K562 (cell line): Measurements from ENCODE around the gene CYP11A1. TPM values are rescaled to one million over a fixed set of nuclear protein-coding genes. Genes with fewer than 3 reads are reported as not detected.

Experiments used
- EZH2 ChIP-seq: IDR thresholded peaks from 2 replicates; pipeline ENCODE4 v1.6.1; 2012; ENCODE audit warnings: low read depth, mild to moderate bottlenecking, inconsistent platforms, low read length, borderline replicate concordance
- FOXP1 ChIP-seq: sonication (generic); formaldehyde crosslinking; IDR thresholded peaks from 2 replicates; pipeline ENCODE4 v1.8.0; 2022; ENCODE audit warnings: mild to moderate bottlenecking, missing genetic modification reagents
- MEIS2 ChIP-seq: fragments of 450-650 bp; IDR thresholded peaks from 2 replicates; pipeline ENCODE4 v1.6.1; 2014; ENCODE audit warnings: mild to moderate bottlenecking; ENCODE audit not compliant: partially characterized antibody
- MYBL2 ChIP-seq, 2 experiments: fragments of 450-650 bp in 1 of 2; sonication (generic) in 1 of 2; formaldehyde crosslinking in 1 of 2; IDR thresholded peaks; 2 replicates each; pipeline versions ENCODE4 v1.6.1 to v1.8.1; 2017 to 2022; ENCODE audit warnings: borderline replicate concordance in 1 of 2, inconsistent platforms in 1 of 2, low read depth in 1 of 2, mild to moderate bottlenecking in 1 of 2, missing genetic modification reagents in 1 of 2, moderate library complexity in 1 of 2
- NFYB ChIP-seq: IDR thresholded peaks from 2 replicates; pipeline ENCODE4 v1.6.1; 2011; ENCODE audit warnings: mild to moderate bottlenecking, moderate library complexity; ENCODE audit not compliant: insufficient read length; ENCODE audit errors: extremely low read depth
- NRF1 ChIP-seq, 2 experiments: fragments of 450-650 bp; IDR thresholded peaks in 1 of 2; conservative IDR thresholded peaks in 1 of 2; 2 replicates each; pipeline ENCODE4 v1.6.1; 2014; ENCODE audit warnings: mild to moderate bottlenecking in 2 of 2
- ZBTB7A ChIP-seq: IDR thresholded peaks from 2 replicates; pipeline ENCODE4 v1.6.1; 2011; ENCODE audit warnings: low read depth, mild to moderate bottlenecking, low read length, moderate library complexity, borderline replicate concordance; ENCODE audit not compliant: control insufficient read depth
- ZNF24 ChIP-seq: fragments of 450-650 bp; IDR thresholded peaks from 2 replicates; pipeline ENCODE4 v1.6.1; 2016
- polyA plus RNA-seq, 8 experiments: library from polyadenylated mRNA; depleted of rRNA in 4 of 8; stranded (reverse) in 5 of 8; unstranded in 3 of 8; fragments of >200 nt; fragmentation: Nextera tagmentation in 2 of 8; fragmentation: Illumina TruSeq in 1 of 8; extraction: Ambion mirVana in 2 of 8; extraction: Trizol in 1 of 8; gene quantifications; 2 replicates each; pipeline versions ENCODE4 v1.2.1 to v1.2.3, GENCODE V29; 2011 to 2014; ENCODE audit warnings: inconsistent platforms in 1 of 8, missing spikeins in 1 of 8
- total RNA-seq, 7 experiments: library from RNA; depleted of rRNA in 6 of 7; stranded (reverse); fragments of >200 nt in 6 of 7; fragmentation: Illumina TruSeq in 2 of 7; extraction: Trizol in 2 of 7; gene quantifications; 2 replicates each; pipeline versions ENCODE4 v1.2.1 to v1.2.3, GENCODE V29; 2011 to 2021; ENCODE audit warnings: low replicate concordance in 1 of 7
- TF ChIP-seq, protein P1 (sequence below): fragments of 450-650 bp; formaldehyde crosslinking; IDR thresholded peaks from 2 replicates; pipeline ENCODE4 v1.4.0; 2020; ENCODE audit warnings: mild to moderate bottlenecking, moderate library complexity

Gene CYP11A1
- total and polyA plus RNA-seq, 9 of the 15 experiments (the other 6 are each of a cell fraction or from before 2014, with no cell fraction given) = 0.06 to 0.24 (median 0.10) TPM; not detected in 4

DNA sequence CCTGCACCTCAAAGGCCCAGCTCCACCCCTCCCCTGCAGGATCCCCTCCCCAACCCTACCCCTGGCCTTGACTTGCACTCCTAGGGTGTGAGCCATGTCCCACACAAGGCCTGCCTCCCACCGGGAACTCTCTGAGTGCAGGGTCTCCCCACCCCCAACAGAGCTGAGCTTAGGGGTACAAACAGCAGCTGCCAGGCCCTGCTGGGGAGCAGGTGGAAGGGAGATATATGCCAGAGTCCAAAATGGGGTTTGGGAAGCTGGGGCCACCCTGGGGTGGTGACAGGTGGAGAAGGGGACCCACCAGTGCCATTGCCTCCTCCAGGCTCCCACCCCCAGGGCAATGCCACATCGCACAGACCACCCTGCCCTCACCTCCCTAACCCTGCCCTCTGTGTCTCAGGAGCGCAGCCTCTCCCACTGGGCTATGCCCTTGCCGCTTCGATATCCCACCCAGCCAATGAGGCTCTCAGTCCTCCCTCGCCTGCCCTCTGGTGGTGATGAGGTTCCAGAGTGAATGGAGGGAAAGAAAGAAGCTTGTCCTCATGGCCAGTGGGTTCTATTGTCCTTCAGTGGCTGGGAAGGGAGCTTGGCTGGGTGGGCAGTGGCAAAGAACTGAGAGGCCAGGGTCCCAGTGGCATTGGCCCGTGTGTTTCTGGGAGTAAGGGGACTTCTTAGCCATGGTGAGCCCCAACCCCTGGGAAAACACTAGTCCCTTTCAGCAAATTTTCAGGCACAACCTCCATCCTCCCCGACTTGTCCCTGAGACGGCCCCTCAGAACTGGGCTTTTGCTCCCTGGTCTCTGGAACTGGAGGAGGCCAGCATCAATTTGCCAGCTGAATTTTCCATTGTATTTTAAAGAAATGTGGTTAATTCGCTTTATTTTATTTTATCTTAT lies 46.8 kb downstream of the CYP11A1 start (continued):
- TF ChIP-seq, protein P1, sequence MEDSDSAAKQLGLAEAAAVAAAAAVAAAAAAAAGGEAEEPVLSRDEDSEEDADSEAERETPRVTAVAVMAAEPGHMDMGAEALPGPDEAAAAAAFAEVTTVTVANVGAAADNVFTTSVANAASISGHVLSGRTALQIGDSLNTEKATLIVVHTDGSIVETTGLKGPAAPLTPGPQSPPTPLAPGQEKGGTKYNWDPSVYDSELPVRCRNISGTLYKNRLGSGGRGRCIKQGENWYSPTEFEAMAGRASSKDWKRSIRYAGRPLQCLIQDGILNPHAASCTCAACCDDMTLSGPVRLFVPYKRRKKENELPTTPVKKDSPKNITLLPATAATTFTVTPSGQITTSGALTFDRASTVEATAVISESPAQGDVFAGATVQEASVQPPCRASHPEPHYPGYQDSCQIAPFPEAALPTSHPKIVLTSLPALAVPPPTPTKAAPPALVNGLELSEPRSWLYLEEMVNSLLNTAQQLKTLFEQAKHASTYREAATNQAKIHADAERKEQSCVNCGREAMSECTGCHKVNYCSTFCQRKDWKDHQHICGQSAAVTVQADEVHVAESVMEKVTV (CRISPR knock-in tag) = 0 out of 2 replicates have a peak, but pooled peaks have one; percentile 24
- TF ChIP-seq NRF1 (conservative IDR thresholded peaks at IDR 0.05 in 1 of 2, IDR thresholded peaks at IDR 0.05 in 1 of 2) (no peak), MEIS2 (no peak), ZBTB7A (0 out of 2 replicates have a peak, but pooled peaks have one; percentile 38), EZH2 (no peak), ZNF24 (no peak), FOXP1 (CRISPR knock-in tag) (no peak; the same call in 1 of the 2 replicates), NFYB (peak; percentile 10), MYBL2 (IDR thresholded peaks at IDR 0.05; ENCODE audit: low read depth) (no peak), MYBL2 (CRISPR knock-in tag; IDR thresholded peaks at IDR 0.05; ENCODE audit: borderline replicate concordance) (no peak)
- TF ChIP-seq, all 486 proteins: peak for 12
